ENCODE data around the gene PRDM4.
"Not testable (repeated sequence)": the region's sequence is repeated elsewhere in the genome, so short reads cannot be mapped to it uniquely, and the experiment has no call there.

PRDM4 gene

DNA sequence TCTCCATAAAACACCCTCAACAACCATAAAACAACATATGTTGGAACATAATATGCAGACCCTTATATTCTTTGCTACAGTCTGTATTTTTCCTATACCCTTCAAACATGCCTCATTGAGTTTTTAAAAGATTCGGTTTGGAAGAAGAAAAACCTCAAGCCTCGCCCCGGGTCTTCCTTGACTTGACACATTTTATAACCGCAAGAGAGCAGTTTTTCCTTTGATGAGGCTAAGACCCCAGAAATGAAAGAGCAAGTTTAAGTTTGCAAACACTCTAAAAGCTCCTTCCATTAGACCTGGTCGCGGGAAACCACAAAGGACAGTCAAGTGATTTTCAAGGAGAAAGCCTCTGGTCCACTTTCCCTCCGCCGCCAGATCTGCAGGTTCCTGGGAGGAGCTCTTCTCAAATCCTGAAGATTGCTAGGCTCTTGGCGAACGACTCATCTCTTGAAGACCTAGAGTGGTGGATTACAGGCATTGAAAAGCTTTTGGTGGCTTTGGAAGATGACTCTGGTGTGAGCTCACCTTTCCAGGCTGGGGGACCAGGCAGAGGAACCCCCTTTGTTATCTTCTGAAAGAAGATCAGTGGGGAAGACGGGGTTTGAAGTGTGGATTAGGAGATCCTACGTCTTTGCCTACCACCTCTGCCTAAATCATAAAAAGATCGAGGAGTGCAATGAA lies 13.6 kb upstream of the PRDM4 start, which contains the start of gene ASCL4:
TSS of gene ASCL4 (plus strand) at position 356 of the 681 bp plus-strand sequence. CDS start 515 bp downstream, outside the sequence.
- no peak for DNase-seq (ENCODE audit: low read depth in 2 of 2)

DNA sequence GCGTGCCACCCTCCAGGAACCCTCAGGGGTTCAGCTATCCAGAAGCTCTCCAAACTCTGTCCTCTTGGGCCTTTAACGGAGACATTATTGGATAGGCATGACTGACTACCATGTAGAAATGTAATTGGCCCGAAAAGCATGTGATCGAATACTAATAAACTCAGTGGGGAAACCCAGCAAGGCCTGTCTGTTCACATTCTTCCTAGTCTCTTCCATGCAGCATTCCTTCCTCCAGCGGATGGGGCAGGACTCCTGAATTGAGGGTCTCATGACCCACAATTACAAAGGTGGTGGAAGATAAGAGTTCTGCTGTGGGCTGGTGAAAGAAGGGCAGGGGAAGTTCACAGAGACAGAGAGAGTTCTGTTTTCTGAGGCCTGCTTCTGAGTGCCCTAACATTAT lies 6.5 kb upstream of the PRDM4 start:
- no peak for DNase-seq (ENCODE audit: low read depth in 2 of 2)

DNA sequence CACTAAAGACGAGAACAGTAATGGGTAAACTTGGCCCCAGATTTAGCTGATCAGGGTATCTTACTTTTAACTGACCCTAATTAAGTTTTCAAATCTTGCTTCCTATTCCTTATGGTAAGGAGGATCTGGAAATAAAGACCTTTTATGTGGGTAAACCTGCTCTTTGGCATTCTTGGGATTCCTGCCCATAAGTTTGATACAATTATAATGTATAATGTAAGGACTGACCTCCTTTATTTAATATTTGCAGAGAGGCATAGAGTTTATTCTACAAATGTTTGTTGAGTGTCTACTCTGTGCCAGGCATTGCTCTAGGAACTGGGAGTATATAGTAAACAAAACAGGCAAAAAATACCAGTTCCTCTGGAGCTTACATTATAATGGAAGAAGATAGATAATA lies 4.4 kb upstream of the PRDM4 start:
- no peak for DNase-seq (ENCODE audit: low read depth in 2 of 2)

GRCh38 chr12:107764626-107765025 lies 3.7 kb upstream of the PRDM4 start:
- DNase-seq (ENCODE audit: low read depth in 2 of 2), result no peak

GRCh38 chr12:107762874-107763273 lies 1.9 kb upstream of the PRDM4 start:
- no peak for DNase-seq (ENCODE audit: low read depth in 2 of 2)

- no peak for DNase-seq (ENCODE audit: low read depth in 2 of 2)
Measured at GRCh38 chr12:107761502-107761904, 566 bp upstream of the PRDM4 start.

- DNase-seq (ENCODE audit: low read depth in 2 of 2), result no peak
Measured at GRCh38 chr12:107760207-107760808, 629 bp downstream of the PRDM4 start.

DNA sequence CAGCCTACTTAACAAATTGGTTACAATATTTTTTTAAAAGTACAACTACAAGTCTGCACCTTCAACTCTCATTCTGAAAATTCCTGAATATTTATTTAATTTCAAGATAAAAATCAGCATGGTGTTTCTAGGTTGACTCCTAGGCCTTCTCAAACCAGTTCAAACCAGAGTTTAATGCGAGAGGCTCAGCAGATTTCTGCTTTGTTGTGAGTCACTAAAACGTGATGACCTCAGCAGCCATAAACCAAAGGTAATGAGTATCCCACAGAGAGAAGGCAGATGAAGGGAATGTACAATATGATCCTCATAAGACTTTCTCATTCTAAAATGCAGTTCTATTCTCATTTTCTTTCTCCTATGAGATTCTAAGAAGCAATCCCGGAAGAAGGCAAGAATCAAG lies 1.5 kb downstream of the PRDM4 start:
- no peak for DNase-seq (ENCODE audit: low read depth in 2 of 2)

DNA sequence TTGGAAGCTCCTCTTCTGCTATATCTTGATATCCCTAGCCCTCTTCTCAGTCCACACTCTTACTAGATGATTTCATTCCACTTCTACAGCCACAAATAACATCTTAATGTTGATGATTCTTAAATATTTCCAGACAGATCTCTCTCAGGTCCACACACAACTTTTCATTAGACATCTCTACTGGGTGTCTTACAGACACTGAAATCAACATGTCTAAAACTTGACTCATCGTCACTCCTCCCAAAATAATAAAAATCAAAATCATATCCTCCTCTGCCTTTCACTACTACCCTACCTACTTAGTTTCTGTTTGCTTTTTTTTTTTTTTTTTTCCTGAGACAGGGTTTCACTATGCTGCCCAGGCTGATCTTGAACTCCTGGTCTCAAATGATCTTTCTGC lies 11.9 kb downstream of the PRDM4 start:
- no peak for DNase-seq (ENCODE audit: low read depth in 2 of 2)

GRCh38 chr12:107748472-107748871 lies 12.5 kb downstream of the PRDM4 start:
- no peak for DNase-seq (ENCODE audit: low read depth in 2 of 2)

- no peak for DNase-seq (ENCODE audit: low read depth in 2 of 2)
Measured at GRCh38 chr12:107736914-107737313, 24.0 kb downstream of the PRDM4 start.

DNA sequence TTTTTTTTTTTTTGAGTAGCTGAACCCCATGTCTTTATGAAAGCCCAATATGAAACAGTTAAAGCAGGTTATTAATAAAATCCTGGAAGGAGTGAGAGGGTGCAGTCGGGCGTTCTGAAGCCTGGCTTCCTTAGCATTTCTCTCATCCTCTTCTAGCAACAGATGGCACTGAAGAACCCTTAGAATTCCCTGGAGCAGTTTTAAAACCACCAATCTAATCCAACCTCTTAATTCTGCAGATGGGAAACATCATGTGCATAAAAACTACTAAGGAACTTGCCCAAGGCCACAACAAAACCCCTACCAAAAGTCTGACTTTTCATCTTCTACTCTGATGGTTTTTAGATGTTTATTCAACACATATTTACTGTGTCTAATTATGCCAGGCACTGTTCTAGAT lies 25.2 kb downstream of the PRDM4 start:
- DNase-seq (ENCODE audit: low read depth in 2 of 2), result no peak

- DNase-seq (ENCODE audit: low read depth in 2 of 2), result no peak
Measured at GRCh38 chr12:107734139-107734538, 26.8 kb downstream of the PRDM4 start.

DNA sequence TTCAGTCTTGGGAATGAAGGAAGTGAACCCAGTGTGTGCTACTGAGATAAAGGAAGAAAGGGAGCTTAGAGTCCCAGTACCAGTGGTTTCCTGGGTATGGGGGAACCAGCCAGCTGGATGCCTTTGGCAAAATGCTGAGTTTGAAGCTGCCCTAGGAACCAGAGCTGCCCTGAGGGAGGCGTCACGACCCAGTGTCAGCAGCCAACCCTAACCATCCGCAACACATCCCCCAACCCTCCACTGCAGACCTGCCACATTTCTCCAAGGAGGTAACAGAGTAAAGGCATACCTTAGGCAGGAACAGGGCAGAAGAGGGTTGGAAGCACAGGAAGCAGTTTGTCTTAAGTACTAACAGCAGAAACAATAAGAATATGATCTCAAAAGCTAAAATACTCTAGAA lies 28.6 kb downstream of the PRDM4 start:
- DNase-seq (ENCODE audit: low read depth in 2 of 2), result no peak

GRCh38 chr12:107731366-107731765 lies 29.6 kb downstream of the PRDM4 start:
- DNase-seq (ENCODE audit: low read depth in 2 of 2), result no peak

- DNase-seq (ENCODE audit: low read depth in 2 of 2), result no peak
Measured at GRCh38 chr12:107730618-107731341, 30.2 kb downstream of the PRDM4 start.

GRCh38 chr12:107727742-107728141 lies 33.2 kb downstream of the PRDM4 start:
- not testable (repeated sequence) for DNase-seq (ENCODE audit: low read depth in 2 of 2)

DNA sequence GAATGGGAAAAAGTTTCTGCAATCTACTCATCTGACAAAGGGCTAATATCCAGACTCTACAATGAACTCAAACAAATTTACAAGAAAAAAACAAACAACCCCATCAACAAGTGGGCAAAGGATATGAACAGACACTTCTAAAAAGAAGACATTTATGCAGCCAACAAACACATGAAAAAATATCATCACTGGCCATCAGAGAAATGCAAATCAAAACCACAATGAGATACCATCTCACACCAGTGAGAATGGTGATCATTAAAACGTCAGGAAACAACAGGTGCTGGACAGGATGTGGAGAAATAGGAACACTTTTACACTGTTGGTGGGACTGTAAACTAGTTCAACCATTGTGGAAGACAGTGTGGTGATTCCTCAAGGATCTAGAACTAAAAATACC lies 33.6 kb downstream of the PRDM4 start:
- DNase-seq (ENCODE audit: low read depth in 2 of 2), result not testable (repeated sequence)

DNA sequence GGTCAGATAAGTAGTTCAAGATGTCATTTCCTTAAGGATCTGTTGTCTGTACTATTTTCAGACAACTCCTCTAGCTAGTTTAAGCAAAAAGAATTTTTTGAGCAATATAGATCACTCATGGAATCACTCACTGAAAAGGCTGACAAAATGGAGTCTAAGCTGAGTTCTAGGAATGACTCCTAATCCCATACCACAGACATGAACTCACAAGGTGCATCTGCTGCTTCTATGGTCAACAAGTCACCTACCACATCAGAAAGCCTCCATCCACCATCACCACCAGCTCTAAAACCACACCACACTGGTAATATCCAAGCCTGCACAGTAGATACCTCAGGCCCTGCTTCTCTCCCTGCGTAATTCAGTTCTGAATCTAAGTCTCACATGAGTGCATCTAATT lies 42.3 kb downstream of the PRDM4 start:
- no peak for DNase-seq (ENCODE audit: low read depth in 2 of 2)

DNA sequence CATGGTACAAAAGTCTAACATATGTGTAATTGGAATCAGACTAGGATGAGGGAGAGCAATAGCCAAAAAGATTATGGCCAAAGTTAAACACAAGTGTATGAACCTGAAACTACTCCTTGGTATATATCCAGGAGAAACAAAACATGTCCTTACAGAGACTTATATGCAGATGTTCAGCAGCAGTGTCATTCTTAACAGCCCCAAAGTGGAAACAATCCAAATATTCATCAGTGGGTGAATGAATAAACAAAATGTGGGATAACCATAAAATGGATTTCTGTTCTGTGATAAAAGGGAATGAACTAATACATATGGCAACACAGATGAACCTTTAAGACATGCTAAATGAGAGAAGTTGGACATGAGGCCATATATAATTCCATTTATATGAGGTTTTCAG lies 45.2 kb downstream of the PRDM4 start:
- no peak for DNase-seq (ENCODE audit: low read depth in 2 of 2)

GRCh38 chr12:107705522-107705921 lies 55.4 kb downstream of the PRDM4 start:
- DNase-seq (ENCODE audit: low read depth in 2 of 2), result not testable (repeated sequence)

DNA sequence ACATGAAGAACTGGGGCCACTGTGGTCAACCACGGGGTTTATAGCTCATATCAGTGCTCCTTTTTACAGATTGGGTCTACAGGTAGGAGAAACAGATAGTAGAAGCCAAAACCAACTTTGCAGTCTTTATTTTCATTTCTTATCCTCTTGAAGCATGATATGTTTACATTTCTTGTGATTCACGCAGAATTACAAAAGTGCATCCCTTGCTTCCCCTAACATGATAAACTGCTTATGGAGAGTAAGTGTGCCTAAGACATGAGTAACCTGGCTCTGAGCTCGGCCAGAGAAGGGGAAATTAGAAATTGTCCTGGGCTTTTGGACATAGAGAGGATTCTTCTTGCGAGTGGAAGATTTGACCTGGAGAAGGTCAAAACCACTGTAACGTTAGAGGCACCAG lies 56.9 kb downstream of the PRDM4 start:
- no peak for DNase-seq (ENCODE audit: low read depth in 2 of 2)

DNA sequence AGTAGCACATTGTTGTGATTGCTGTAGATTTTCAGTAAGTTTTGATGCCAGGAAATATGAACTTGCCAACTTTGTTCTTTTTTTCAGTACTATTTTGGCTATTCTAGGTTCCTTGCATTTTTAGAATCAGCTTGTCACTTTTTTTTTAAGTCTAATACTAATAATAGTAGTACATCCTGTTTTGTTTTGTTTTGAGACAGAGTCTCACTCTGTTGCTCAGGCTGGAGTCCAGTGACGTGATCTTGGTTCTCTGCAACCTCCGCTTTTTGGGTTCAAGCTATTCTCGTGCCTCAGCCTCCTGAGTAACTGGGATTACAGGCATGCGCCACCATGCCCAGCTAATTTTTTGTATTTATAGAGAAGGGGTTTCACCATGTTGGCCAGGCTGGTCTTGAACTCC lies 58.8 kb downstream of the PRDM4 start:
- no peak for DNase-seq (ENCODE audit: low read depth in 2 of 2)
